Heart left ventricle (tissue), 16 donors: ENCODE results near the gene NR3C2. TPM values are rescaled to one million over a fixed set of nuclear protein-coding genes. Genes with fewer than 3 reads are reported as not detected.

Experiments
- ATAC-seq, 4 donors: fragments of 200-7000 bp; cut with Tn5 transposase; one replicate each; pipeline ENCODE4 v1.9.1; 2020 to 2022; ENCODE audit warnings: moderate library complexity in 4 of 4, mild to moderate bottlenecking in 3 of 4, moderate number of reproducible peaks in 1 of 4
- DNase-seq, 5 donors: peaks; one replicate each; pipeline ENCODE4 v3.0.0-alpha.2; 2020
- H3K27ac ChIP-seq, 12 donors: fragments of 200-600 bp; sonication (generic) in 4 of 12; one replicate each; pipeline versions ENCODE4 v1.5.0 to v1.8.0; 2016 to 2022; ENCODE audit warnings: mild to moderate bottlenecking in 2 of 12
- H3K27me3 ChIP-seq, 9 donors: fragments of 200-600 bp; sonication (generic) in 2 of 9; one replicate each; pipeline versions ENCODE4 v1.5.1 to v1.8.0; 2016 to 2022; ENCODE audit warnings: mild to moderate bottlenecking in 3 of 9
- H3K36me3 ChIP-seq, 9 donors: fragments of 200-600 bp; sonication (generic) in 2 of 9; one replicate each; pipeline versions ENCODE4 v1.5.0 to v1.8.0; 2018 to 2022; ENCODE audit warnings: mild to moderate bottlenecking in 2 of 9
- H3K4me1 ChIP-seq, 12 donors: fragments of 200-600 bp; sonication (generic) in 4 of 12; one replicate each; pipeline versions ENCODE4 v1.5.0 to v1.8.0; 2016 to 2022; ENCODE audit warnings: mild to moderate bottlenecking in 3 of 12
- H3K4me3 ChIP-seq, 12 donors: fragments of 200-600 bp; sonication (generic) in 4 of 12; one replicate each; pipeline versions ENCODE4 v1.5.0 to v1.8.0; 2017 to 2022; ENCODE audit warnings: mild to moderate bottlenecking in 9 of 12, moderate library complexity in 4 of 12
- H3K9me3 ChIP-seq, 12 donors: fragments of 200-600 bp; sonication (generic) in 4 of 12; one replicate each; pipeline versions ENCODE4 v1.5.0 to v1.8.0; 2016 to 2022; ENCODE audit warnings: mild to moderate bottlenecking in 1 of 12
- CTCF ChIP-seq, 12 donors: fragments of 200-600 bp; sonication (generic) in 4 of 12; IDR thresholded peaks; one replicate each; pipeline versions ENCODE4 v1.5.0 to v1.8.0; 2018 to 2022; ENCODE audit warnings: antibody characterized with exemption in 12 of 12, mild to moderate bottlenecking in 5 of 12
- POLR2A ChIP-seq, 2 donors: fragments of 450-650 bp; IDR thresholded peaks; one replicate each; pipeline ENCODE4 v1.6.1; 2017; ENCODE audit warnings: antibody characterized with exemption in 2 of 2, mild to moderate bottlenecking in 2 of 2, moderate library complexity in 2 of 2
- WGBS, 4 donors: extraction: QIAGEN DNeasy Blood & Tissue Kit in 2 of 4; methylation state at CpG; one replicate each; pipeline versions ENCODE4 v1.1.5 to v1.1.7; 2013 to 2018; 5-methylcytosine and 5-hydroxymethylcytosine counted together
- intact Hi-C, 10 donors: fragments of 100-400 bp; cut with DNase I; formaldehyde crosslinking; loops; one replicate each; pipeline versions ENCODE4 v1.11.1 to v1.14.2; 2022
- polyA plus RNA-seq, 2 donors: library from polyadenylated mRNA; stranded (reverse); fragments of 200-250 nt; gene quantifications; one replicate each; pipeline ENCODE4 v1.2.3, GENCODE V29; 2013
- total RNA-seq, 9 donors: library from RNA; depleted of rRNA in 2 of 9; stranded (reverse); fragments of >200 nt in 2 of 9; fragmentation: NEBNext Ultra II Directional in 3 of 9; extraction: Animal tissue kit (Norgen Biotek cat#: 25700) in 3 of 9; gene quantifications; one replicate each; pipeline versions ENCODE4 v1.1.0 to v1.2.4, GENCODE V29; 2016 to 2023
- donor health status: ischemic (EF 13 %, LVEDD 7.1; RV severe dilation, severe dysfunction).
- donor health status: healthy with polysubstance abuse.
- donor health status: DM: no; HTN: yes; CAD: no.
- donor health status: DM: no; HTN: no; CAD: no.
- donor health status: ischemic (EF 25% LVEDD 6.9; RV normal size, moderate dysfunction).
- donor health status: ischemic (EF 25% LVEDD 5.7; RV mildly dilated, moderate dysfunction).
- donor health status: healthy.
- donor health status: DM: yes; HTN: yes; CAD: no.
- donor health status: ischemic (EF 35%, LVEDD 5.7; RV mildly dilated, moderate dysfunction).
- donor health status: nonischemic (EF 11% LVEDD 7.7; RV severe dilation, severe dysfunction).
- donor health status: DM: yes; HTN: yes; CAD: no.
- donor health status: PGD.
- donor health status: ischemic (EF 29% LVEDD 5.4; RV normal size, mild dysfunction).
- donor health status: nonischemic (EF 23%, LVEDD 6.1; RV moderate dilation, normal function).

The NR3C2 gene
- total and polyA plus RNA-seq, 11 donors = 3.6 to 26.5 (median 18.4) TPM

GRCh38 chr4:148445071-148445859 lies 3.1 kb upstream of the NR3C2 start:
- WGBS, 4 donors = 0 to 1% (median 1%) methylated on average over 15 to 98 of the region's 98 CpGs

GRCh38 chr4:148444296-148445070 lies 2.3 kb upstream of the NR3C2 start:
- H3K4me3 ChIP-seq = peak overlapping the region; percentile 87 to 99 (median 95)
- H3K27ac ChIP-seq = peak overlapping the region in 11 of 12 donors; percentile 65 to 98 (median 89)
- H3K27me3 ChIP-seq = peaks cover 0 to 25% (median 0%) of the 10 kb centered on the region in 9 donors
- TF ChIP-seq POLR2A (IDR thresholded peaks at IDR 0.05) = no peak
- TF ChIP-seq CTCF (IDR thresholded peaks at IDR 0.05) = peak in 1 of 12 donors; percentile 13
- H3K4me1 ChIP-seq = peaks cover 0 to 54% (median 31%) of the 10 kb centered on the region in 12 donors
- no peaks in the 10 kb centered on the region for H3K9me3 ChIP-seq
- intact Hi-C loops = loop anchor here in 8 of 10 donors (2.0 to 10.0 kb wide), 9 partner anchors 70 to 517 kb away; no protein-coding TSS in a partner anchor
- DNase-seq = peak; percentile 41 to 76 (median 47)
- WGBS, 4 donors = 0 to 1% (median 0%) methylated on average over 41 to 89 of the region's 89 CpGs
- H3K36me3 ChIP-seq = no peaks in the 10 kb centered on the region
- ATAC-seq = peak in 2 of 4 donors; percentile 0 to 6

More at GRCh38 chr4:148445071-148445859, 3.1 kb upstream of the NR3C2 start:
- H3K9me3 ChIP-seq = no peaks in the 10 kb centered on the region
- H3K36me3 ChIP-seq = no peaks in the 10 kb centered on the region
- H3K27ac ChIP-seq = peak overlapping the region; percentile 30 to 98 (median 88)
- peak overlapping the region; percentile 87 to 99 (median 95) for H3K4me3 ChIP-seq
- TF ChIP-seq CTCF (IDR thresholded peaks at IDR 0.05) = peak in 2 of 12 donors; percentile 6 to 15
- TF ChIP-seq POLR2A (IDR thresholded peaks at IDR 0.05) = no peak
- peaks cover 0 to 47% (median 25%) of the 10 kb centered on the region in 12 donors for H3K4me1 ChIP-seq
- peaks cover 0 to 25% (median 0%) of the 10 kb centered on the region in 9 donors for H3K27me3 ChIP-seq
- intact Hi-C loops = loop anchor here in 8 of 10 donors (2.0 to 10.0 kb wide), 5 partner anchors 70 to 390 kb away; no protein-coding TSS in a partner anchor
- peak in 2 of 4 donors; percentile 45 to 49 for ATAC-seq
- peak; percentile 73 to 85 (median 73) for DNase-seq

GRCh38 chr4:148443512-148444295 lies 1.5 kb upstream of the NR3C2 start:
- peak; percentile 37 to 71 (median 40) for DNase-seq
- 0% methylated on average over 34 to 64 of the region's 64 CpGs for WGBS, 4 donors
- peaks cover 0 to 54% (median 38%) of the 10 kb centered on the region in 12 donors for H3K4me1 ChIP-seq

More at GRCh38 chr4:148443512-148444295, 1.5 kb upstream of the NR3C2 start:
- no peak for TF ChIP-seq CTCF (IDR thresholded peaks at IDR 0.05)
- no peak for TF ChIP-seq POLR2A (IDR thresholded peaks at IDR 0.05)
- peaks cover 0 to 25% (median 0%) of the 10 kb centered on the region in 9 donors for H3K27me3 ChIP-seq
- peak overlapping the region in 11 of 12 donors; percentile 74 to 98 (median 90) for H3K27ac ChIP-seq
- intact Hi-C loops = loop anchor here in 8 of 10 donors (2.0 to 10.0 kb wide), 10 partner anchors 71 to 516 kb away; no protein-coding TSS in a partner anchor
- no peaks in the 10 kb centered on the region for H3K36me3 ChIP-seq
- no peaks in the 10 kb centered on the region for H3K9me3 ChIP-seq
- no peak for ATAC-seq
- H3K4me3 ChIP-seq = peak overlapping the region; percentile 87 to 99 (median 95)
